SU-DHL-6 (cell line): ENCODE measurements around the gene WDTC1.

Experiments
- H2AFZ ChIP-seq: fragments of 200-600 bp; sonication (generic); 2 replicates; pipeline ENCODE4 v1.6.1; 2014; ENCODE audit warnings: low read depth, mild to moderate bottlenecking, moderate library complexity, mixed read lengths, antibody characterized with exemption, low read length; ENCODE audit not compliant: severe bottlenecking
- H3F3A ChIP-seq: fragments of 200-600 bp; shearing (Covaris generic); 2 replicates; pipeline ENCODE4 v1.6.0; 2016; ENCODE audit warnings: antibody characterized with exemption, mild to moderate bottlenecking; ENCODE audit not compliant: insufficient read depth
- H3K27ac ChIP-seq: fragments of 200-600 bp; sonication (generic); 2 replicates; pipeline ENCODE4 v1.5.1; 2016; ENCODE audit warnings: low read depth, mild to moderate bottlenecking, low read length, moderate library complexity, mixed read lengths
- H3K27me3 ChIP-seq: fragments of 200-600 bp; sonication (generic), shearing (Covaris generic); 2 replicates; pipeline ENCODE4 v1.6.0; 2014; ENCODE audit warnings: mild to moderate bottlenecking, low read length
- H3K36me3 ChIP-seq: fragments of 200-600 bp; sonication (generic); 2 replicates; pipeline ENCODE4 v1.6.1; 2014; ENCODE audit warnings: mild to moderate bottlenecking, low read length, mixed read lengths
- H3K4me2 ChIP-seq: fragments of 300-600, 200-600 bp; shearing (Covaris generic), sonication (generic); 2 replicates; pipeline ENCODE4 v1.6.0; 2014; ENCODE audit warnings: low read length, low read depth, mild to moderate bottlenecking; ENCODE audit not compliant: poor library complexity, severe bottlenecking
- H3K4me3 ChIP-seq: fragments of 200-600 bp; sonication (generic); 2 replicates; pipeline ENCODE4 v1.5.1; 2014; ENCODE audit warnings: antibody characterized with exemption, low read length, mild to moderate bottlenecking, mixed read lengths; ENCODE audit not compliant: insufficient read depth, poor library complexity, severe bottlenecking
- H3K79me2 ChIP-seq: fragments of 200-600 bp; sonication (generic); 2 replicates; pipeline ENCODE4 v1.6.1; 2014; ENCODE audit warnings: mild to moderate bottlenecking, low read length, moderate library complexity; ENCODE audit not compliant: insufficient read depth
- H3K9ac ChIP-seq: fragments of 200-600 bp; sonication (generic); 2 replicates; pipeline ENCODE4 v1.7.0; 2014; ENCODE audit warnings: mild to moderate bottlenecking, low read length
- H3K9me2 ChIP-seq: fragments of 200-600 bp; sonication (generic); replicated peaks from 2 replicates; pipeline ENCODE4 v1.6.1; 2014; ENCODE audit warnings: low read length; ENCODE audit not compliant: insufficient read depth
- H3K9me3 ChIP-seq: fragments of 200-600 bp; sonication (generic); 2 replicates; pipeline ENCODE4 v1.6.1; 2014; ENCODE audit warnings: low read length, mixed read lengths; ENCODE audit not compliant: insufficient read depth
- H4K20me1 ChIP-seq: fragments of 200-600 bp; sonication (generic); 2 replicates; pipeline ENCODE4 v1.6.1; 2014; ENCODE audit warnings: low read depth, mild to moderate bottlenecking, antibody characterized with exemption, low read length, moderate library complexity, mixed read lengths
- EZH2phosphoT487 ChIP-seq: fragments of 200-600 bp; sonication (generic), shearing (Covaris generic); conservative IDR thresholded peaks from 2 replicates; pipeline ENCODE4 v1.6.1; 2018; ENCODE audit warnings: mild to moderate bottlenecking, antibody characterized with exemption, low read length, moderate library complexity, mixed read lengths
- TF ChIP-seq, protein P1 (sequence below): fragments of 200-600 bp; sonication (generic); IDR thresholded peaks from one replicate; pipeline ENCODE4 v1.5.1; 2017; ENCODE audit warnings: antibody characterized with exemption, mild to moderate bottlenecking, low read length, moderate library complexity; ENCODE audit not compliant: insufficient read depth, poor library complexity, severe bottlenecking

The WDTC1 gene

DNA sequence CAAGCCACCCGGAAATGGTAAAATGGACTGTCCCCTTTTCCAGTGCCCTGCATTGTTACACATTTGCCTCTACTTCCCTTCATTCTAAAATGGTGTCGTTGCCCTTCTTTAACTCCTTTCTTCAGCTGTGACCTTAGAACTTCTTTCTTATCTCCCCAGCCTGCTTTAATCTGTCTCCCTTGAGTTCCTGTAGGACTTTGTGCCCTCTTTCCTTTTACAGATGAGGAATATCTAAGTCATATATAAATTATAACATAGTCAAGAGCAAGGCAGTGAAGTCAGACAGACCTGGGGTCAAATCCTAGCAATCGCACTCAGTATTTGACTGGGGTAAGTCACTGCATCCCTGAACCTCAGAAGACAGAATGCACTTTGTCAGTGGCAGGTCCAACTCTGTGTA is 56.1 kb downstream of the WDTC1 start:
- Histone ChIP-seq H2AFZ (no peak overlapping the region), H3K9me2 (no peaks in the 10 kb centered on the region), H3K27me3 (no peaks in the 10 kb centered on the region), H3K4me3 (no peak overlapping the region), H3K36me3 (peaks cover 3% of the 10 kb centered on the region; the same call in 1 of the 2 replicates), H4K20me1 (no peaks in the 10 kb centered on the region), H3K9me3 (no peaks in the 10 kb centered on the region), H3K27ac (no peak overlapping the region), H3K4me2 (no peak overlapping the region), H3F3A (no peaks in the 10 kb centered on the region), H3K79me2 (no peaks in the 10 kb centered on the region), H3K9ac (no peak overlapping the region)
- no peak for TF ChIP-seq EZH2phosphoT487
- TF ChIP-seq, protein P1, sequence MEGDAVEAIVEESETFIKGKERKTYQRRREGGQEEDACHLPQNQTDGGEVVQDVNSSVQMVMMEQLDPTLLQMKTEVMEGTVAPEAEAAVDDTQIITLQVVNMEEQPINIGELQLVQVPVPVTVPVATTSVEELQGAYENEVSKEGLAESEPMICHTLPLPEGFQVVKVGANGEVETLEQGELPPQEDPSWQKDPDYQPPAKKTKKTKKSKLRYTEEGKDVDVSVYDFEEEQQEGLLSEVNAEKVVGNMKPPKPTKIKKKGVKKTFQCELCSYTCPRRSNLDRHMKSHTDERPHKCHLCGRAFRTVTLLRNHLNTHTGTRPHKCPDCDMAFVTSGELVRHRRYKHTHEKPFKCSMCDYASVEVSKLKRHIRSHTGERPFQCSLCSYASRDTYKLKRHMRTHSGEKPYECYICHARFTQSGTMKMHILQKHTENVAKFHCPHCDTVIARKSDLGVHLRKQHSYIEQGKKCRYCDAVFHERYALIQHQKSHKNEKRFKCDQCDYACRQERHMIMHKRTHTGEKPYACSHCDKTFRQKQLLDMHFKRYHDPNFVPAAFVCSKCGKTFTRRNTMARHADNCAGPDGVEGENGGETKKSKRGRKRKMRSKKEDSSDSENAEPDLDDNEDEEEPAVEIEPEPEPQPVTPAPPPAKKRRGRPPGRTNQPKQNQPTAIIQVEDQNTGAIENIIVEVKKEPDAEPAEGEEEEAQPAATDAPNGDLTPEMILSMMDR: no peak

DNA sequence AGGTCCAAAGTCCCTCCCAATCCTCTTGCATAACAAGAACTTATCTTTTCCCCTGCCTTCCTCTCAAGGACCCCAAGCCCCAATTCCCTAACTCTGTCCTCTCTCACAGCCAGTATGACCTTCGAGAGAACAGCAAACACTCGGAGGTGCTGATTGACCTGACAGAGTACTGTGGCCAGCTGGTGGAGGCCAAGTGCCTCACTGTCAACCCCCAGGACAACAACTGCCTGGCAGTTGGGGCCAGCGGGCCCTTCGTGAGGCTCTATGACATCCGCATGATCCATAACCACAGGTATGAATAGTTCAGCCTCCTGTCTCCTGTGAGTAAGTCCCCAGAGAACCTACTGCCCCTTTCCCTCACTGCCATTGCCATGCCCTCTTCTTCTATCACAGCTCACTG is 57.7 kb downstream of the WDTC1 start:
- H3K9me3 ChIP-seq: no peaks in the 10 kb centered on the region
- H3K4me3 ChIP-seq: no peak overlapping the region
- H3K27ac ChIP-seq: no peak overlapping the region
- H3K4me2 ChIP-seq: no peak overlapping the region
- no peak overlapping the region for H3K9ac ChIP-seq
- H3K27me3 ChIP-seq: no peaks in the 10 kb centered on the region
- peaks cover 3% of the 10 kb centered on the region for H3K36me3 ChIP-seq
- TF ChIP-seq, protein P1: no peak
- no peak for TF ChIP-seq EZH2phosphoT487
- no peaks in the 10 kb centered on the region for H3K9me2 ChIP-seq
- no peaks in the 10 kb centered on the region for H4K20me1 ChIP-seq
- H3K79me2 ChIP-seq: no peaks in the 10 kb centered on the region
- no peaks in the 10 kb centered on the region for H3F3A ChIP-seq
- H2AFZ ChIP-seq: no peak overlapping the region

DNA sequence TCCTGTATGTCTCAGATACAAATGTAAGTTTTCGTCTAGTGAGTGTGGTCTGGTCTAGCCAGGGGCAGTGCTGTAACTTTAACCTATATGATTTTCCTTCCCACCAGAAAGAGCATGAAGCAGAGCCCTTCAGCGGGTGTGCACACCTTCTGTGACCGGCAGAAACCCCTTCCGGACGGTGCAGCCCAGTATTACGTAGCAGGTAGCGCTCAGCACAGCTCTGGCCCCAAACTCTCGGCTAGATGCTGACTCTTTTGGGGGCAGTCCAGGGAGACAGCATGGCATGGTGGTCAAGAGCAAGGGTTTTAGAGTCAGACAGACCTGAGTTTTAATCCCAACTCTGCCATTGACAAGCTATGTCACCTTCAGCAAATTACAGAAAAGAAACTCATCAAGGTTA is 59.5 kb downstream of the WDTC1 start:
- Histone ChIP-seq H3K27me3 (no peaks in the 10 kb centered on the region), H3K27ac (no peak overlapping the region), H2AFZ (no peak overlapping the region), H3F3A (no peaks in the 10 kb centered on the region), H3K4me2 (no peak overlapping the region), H4K20me1 (no peaks in the 10 kb centered on the region), H3K36me3 (peaks cover 3% of the 10 kb centered on the region), H3K9me2 (no peaks in the 10 kb centered on the region), H3K9me3 (no peaks in the 10 kb centered on the region), H3K79me2 (no peaks in the 10 kb centered on the region), H3K4me3 (no peak overlapping the region), H3K9ac (no peak overlapping the region)
- no peak for TF ChIP-seq EZH2phosphoT487
- TF ChIP-seq, protein P1: no peak
